NCI-H2171 (cell line): Measurements from ENCODE around the gene ABCG1.
"Not testable (repeated sequence)": the region's sequence is repeated elsewhere in the genome, so short reads cannot be mapped to it uniquely, and the experiment has no call there.

Experiments used
- DNase-seq: peaks from one replicate; lab custom pipeline; 2025; lab: John Stamatoyannopoulos, UW

The ABCG1 gene

DNA sequence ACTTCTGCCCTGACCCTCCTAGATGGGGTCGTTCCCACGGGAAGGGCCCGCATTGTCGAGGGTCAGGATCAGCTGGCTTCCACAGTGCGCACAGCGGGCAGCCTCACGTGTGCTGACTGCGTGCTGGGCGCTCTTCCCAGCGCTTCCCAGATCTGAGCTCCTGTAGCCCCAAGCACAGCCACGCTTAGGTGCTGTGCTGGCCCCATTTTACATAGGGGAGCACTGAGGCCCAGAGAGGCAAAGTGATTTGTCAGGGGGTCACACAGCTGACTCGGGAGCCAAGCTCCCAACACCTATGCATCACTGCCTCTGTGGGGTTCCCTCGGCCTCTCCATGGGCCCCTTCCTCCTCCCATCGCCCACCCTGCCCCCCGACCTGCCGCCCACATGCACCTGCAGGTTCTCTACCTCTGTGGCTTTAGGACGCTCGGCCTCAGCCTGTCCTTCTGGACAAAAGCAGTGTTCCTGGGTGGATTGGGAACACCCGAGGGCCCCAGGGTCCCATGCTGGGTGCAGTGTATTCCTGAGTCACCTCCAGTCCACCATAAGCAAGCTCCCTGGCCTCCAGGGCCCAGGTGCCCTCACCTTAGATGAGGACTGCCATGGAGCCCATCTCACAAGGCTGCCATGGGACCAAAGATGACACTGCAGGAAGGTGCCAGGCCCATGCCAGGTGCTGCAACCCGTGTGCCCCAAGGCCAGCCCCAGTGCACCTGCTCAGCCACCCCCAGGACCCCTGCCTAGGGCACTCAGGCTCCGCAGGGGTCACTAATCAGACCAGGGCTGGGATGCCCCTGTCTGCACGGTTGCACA, 73.0 kb downstream of the ABCG1 start:
- no peak for DNase-seq

DNA sequence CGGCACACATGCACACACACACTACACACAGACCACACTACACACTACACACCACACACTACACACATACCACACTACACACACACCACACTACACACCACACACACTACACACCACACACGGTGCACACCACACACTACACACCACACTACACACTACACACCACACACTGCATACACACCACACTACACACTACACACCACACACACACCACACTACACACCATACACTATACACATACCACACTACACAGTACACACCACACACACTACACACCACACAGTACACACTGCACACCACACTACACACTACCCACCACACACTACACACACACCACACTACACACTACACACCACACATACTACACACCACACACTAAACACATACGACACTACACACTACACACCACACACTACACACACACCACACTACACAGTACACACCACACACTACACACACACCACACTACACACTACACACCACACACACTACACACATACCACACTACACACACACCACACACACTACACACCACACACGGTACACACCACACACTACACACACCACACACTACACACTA, 73.7 kb downstream of the ABCG1 start:
- not testable (repeated sequence) for DNase-seq

DNA sequence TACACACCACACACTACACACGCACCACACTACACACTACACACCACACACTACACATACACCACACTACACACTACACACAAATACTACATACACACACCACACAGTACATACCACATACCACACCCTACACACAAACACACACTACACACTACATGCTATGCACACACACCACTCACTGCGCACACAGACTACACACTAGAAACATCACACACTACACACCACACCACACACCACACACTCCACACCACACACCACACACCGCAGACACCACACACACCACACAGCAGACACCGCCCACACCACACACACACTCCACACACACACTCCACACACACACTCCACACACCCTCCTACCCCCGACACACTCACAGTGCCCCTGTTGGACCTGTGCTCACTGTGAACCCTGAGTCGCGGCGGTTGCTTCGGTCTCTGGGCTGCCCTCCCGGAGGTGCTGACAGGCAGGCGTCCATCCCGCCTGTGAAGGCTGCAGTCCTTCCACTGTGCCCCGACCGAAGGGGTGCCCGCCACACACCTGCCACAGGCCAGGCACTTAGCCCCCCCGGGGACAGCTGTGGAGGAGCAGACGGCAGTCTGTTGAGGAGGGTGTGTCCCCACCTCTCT, 74.8 kb downstream of the ABCG1 start:
- DNase-seq: no peak

DNA sequence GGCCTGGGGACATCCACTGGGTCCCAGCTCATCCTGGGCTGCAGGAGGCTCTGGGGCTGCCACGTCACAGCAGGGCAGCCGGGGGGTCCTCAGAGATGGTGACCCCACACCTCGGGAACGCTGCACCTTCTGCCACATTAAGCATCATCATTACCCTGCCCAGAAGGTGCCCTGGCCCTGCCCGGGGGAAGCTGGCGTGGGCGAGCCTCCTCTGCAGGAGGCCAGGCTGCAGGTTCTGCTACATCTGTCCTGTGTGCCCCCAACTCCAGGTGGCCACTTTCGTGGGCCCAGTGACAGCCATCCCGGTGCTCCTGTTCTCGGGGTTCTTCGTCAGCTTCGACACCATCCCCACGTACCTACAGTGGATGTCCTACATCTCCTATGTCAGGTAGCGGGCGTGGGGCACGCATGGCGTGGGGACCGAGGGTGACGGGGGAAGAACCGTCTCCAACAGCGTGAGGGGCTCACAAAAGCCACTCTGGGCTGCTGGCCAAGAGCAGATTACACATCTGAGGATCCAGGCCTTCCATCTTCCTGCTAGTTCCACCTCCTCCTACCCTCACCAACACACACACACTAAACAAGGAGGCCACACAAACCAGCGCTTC, 75.4 kb downstream of the ABCG1 start:
- DNase-seq: no peak

DNA sequence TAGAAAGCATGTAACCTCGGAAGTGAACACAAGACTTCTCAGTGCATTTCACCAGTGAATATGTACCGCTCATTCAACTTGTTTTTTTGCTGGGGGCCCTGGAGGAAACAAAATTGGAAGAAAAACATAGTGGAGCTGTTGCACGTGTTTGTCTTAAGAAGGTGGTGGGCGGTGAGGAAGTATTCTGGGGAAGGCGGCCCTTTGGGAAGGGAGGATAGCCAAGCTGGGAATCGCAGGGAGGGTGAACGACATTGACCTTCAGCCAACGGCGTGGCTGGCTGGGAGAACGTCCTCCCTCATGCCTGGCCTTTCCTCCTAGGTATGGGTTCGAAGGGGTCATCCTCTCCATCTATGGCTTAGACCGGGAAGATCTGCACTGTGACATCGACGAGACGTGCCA, 76.9 kb downstream of the ABCG1 start:
- no peak for DNase-seq

DNA sequence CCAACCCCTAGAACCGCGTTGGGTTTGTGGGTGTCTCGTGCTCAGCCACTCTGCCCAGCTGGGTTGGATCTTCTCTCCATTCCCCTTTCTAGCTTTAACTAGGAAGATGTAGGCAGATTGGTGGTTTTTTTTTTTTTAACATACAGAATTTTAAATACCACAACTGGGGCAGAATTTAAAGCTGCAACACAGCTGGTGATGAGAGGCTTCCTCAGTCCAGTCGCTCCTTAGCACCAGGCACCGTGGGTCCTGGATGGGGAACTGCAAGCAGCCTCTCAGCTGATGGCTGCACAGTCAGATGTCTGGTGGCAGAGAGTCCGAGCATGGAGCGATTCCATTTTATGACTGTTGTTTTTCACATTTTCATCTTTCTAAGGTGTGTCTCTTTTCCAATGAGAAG, 77.6 kb downstream of the ABCG1 start:
- DNase-seq: no peak

DNA sequence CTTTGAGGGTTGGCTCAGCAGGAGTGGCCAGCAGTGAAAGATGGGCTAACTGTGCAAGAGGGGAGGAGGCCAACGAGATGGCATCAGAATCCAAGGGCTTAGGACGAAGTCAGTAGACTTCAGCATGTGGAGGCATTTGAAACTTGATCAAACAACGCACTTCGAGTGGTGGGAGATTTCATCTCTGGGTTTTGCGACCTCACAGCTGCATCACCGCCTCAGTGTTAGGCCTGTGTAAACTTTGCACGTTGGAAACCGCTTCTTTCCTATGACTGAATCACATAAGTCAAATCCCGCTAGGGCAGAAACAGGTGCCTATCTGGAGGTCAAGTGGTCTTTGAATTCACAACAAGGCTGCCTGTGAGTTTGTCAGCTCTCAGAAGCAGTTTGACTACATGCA, 78.4 kb downstream of the ABCG1 start:
- DNase-seq: no peak

DNA sequence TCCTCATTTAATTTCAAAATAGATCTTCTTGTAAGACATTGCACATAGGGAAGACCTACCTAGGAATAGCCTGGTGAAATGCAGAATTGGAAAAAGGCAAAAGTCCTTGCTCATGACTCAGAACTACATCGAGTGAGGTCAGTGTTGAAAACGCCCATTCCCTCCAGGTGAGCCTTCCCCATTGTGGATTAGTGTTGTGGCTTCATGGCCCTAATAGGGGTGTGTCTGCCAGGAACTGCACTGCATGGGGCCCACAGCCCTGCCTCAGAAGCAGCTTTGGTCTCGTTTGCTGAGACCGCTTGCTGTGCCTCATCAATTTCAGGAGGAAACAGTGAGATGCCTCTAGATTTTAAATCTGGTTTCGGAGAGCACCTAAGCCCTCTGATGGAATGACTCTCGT, 79.3 kb downstream of the ABCG1 start:
- no peak for DNase-seq

DNA sequence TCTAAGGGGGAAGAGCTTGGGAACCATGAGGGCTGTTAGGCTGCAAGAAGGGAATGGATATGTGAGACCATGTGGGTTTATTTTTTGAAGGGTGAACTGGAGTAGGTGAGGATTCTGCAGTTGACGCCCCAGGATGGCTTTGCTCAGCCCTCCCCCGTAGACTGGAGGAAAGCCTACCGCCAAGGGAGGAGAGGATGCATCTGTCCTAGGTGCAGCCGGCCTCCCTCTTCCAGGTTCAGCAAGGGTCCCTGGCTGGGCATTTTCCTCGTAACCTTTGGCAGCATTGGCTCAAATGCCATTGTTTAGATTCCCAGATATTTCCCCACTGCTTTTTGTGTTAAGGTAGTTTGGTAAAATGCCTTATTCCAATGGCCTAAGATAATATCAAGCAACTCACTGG, 79.7 kb downstream of the ABCG1 start:
- no peak for DNase-seq

DNA sequence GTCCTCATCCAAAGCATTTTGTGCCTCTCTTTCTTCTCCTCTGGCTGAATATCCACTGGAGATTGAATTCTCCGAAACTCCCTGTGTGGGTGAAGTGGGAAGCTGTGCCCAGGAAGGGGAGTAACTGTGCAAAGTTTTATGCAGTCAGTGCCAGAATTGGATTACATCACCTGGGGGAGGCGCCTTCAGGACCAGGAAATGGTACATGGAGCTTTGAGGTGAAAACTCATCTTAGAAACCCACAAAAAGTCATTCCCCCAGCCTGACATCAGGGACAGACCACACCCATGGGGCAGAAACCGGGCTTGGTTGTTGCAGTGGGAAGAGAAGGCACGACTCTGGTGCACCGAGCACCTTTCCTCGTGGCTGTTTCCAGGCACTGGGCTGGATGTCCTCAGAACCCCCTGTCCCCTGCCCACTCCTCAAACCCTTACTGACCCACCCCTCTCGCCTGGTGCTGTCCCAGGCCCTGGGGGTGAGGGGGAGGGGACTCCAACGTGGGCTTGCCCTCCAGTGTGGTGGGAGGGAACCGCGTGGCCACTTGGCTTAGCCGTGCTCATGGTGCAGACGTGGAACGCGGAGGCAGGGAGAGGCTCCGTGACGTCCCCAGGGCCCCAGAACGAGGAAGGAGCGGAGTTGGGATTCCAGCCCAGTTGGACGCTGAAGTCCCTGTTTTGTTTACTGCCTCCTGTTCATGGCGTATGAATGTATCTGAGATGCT, 80.5 kb downstream of the ABCG1 start:
- DNase-seq: no peak

DNA sequence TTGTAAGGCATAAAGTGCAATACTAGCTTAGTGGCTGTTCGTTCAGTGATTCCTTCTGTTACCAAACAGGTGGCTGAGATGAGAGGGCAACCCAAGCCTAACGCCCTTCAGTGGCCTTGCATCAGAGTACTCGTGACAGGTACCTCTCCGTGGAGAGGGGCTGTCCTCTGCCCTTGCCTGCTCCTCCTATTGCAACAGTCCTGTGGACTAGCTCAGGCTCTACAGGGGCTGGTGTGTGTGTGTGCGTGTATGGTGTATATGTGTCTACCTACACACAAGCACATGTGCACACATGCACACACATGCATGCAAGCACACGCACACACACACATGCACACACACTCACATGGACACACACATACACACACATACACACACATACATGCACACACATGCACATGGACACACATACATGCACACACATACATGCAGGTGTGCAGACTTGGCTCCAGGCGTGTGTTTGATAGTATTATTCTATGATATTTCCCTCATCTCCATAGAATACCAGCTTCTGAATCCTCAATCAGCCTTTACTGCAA, 81.2 kb downstream of the ABCG1 start:
- no peak for DNase-seq

DNA sequence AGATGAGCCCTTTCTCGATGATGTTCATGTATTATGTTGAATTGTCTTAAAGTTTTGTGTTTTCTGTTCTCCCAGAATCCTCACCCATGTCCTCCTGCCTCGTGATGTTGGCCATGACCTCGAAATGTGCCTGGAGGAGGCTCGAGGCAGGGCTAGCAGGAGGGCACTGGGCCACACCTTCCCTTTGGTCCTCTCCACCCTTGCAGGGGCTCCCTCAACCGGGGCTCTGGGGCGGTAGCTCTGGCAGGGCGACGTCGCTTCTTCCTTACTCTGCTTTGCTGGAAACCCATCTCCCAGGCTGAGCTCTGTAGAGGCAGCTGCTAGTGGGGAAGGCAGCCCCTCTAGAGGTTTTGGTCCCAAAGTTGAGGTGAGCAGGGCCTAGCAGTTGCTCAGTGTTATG, 82.0 kb downstream of the ABCG1 start:
- DNase-seq: no peak

DNA sequence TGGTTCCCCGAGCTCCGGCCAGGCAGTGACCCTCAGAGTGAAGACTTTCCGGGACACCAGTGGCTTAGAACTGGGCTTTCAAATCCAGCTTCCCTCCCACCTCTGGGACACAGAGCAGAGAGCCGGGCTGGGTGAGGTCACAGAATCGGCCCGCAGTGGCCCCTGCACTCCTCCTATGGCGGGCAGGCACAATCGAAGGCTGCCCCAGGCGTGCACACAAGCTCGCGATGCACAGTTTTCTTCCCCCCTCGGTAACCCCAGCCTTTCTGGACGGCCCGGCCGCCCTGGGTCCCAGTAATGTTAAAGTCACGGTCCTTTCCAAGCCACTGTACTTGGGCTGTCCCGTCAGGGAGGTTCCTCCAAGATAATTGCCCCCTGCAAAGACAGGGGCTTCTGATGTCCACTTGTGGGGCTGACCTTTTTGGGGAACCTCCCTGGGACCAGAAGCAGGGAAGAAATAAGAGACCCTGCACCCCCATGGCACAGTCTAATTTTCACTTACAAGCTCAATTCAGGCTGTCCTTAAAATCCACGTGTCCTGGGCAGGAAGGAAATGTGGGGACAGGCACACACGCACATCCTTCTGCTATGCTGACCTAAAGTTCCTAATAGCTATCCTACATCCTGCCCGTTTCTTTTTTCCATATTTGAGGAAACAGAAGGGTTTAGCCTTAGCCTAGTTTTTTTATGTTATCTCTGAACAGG, 82.6 kb downstream of the ABCG1 start:
- DNase-seq: no peak

DNA sequence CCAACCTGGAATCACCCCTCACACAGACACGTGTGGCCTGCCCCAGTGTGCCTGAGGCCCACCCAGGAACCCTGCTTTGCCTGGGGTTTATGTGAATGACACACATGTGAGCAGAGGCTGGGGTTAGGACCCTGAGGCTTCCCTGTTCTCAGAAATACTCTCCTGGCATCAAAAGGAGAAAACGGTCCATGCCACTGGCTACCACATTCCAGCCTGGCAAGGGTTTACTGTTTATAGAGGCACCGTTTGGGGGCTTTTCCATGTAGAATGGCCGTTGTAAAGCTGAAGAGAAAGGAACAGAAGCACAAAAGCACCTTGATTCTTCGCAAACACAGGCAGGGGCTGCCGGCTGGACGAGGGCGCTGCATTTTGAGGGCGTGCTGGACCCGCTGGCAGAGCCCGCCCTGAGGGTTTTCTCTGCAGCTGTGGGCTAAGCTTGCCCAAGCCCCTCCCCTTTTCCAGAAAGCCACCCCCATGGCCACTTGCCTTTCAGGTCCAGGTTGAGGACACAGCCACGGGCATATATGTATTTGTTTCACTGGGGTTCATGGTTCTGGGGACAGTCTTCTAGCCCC, 83.2 kb downstream of the ABCG1 start:
- no peak for DNase-seq

DNA sequence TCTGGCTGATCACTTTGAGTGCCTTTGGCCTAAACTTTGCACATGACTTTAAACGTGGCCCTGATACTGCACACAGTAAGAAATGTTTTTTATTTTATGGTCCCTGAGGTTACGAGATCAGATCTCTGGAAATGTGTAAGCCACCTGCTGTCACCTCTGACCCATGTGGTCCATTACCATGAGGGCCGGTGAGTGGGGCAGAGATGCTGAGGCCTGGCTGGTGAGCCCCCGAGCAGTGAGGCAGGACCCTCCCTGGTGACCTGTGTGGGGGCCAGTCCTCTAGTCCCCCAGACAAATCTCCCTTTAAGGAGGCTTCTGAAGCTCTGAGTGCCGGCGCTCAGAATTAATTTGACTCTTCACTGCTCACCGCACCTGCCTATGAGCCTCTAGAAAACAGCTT, 83.9 kb downstream of the ABCG1 start:
- peak; percentile 9 for DNase-seq

DNA sequence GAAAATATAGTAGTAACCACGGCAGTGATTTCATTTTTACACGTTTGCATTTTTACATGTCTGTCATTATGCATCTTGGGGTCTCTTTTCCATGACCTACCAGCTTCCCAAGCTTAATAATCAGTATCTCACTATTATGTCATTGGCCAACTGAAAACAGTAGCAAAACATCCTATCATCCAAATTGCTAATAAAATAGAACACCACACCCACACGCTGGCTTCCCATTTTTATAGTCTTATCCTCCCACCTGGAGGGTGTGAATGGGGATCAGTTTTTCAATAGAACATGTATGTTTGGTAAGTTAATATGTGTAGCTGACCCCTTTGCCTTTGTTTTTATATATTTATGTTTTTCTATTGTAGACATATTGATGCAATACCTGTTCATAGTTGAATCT, 84.5 kb downstream of the ABCG1 start:
- no peak for DNase-seq

DNA sequence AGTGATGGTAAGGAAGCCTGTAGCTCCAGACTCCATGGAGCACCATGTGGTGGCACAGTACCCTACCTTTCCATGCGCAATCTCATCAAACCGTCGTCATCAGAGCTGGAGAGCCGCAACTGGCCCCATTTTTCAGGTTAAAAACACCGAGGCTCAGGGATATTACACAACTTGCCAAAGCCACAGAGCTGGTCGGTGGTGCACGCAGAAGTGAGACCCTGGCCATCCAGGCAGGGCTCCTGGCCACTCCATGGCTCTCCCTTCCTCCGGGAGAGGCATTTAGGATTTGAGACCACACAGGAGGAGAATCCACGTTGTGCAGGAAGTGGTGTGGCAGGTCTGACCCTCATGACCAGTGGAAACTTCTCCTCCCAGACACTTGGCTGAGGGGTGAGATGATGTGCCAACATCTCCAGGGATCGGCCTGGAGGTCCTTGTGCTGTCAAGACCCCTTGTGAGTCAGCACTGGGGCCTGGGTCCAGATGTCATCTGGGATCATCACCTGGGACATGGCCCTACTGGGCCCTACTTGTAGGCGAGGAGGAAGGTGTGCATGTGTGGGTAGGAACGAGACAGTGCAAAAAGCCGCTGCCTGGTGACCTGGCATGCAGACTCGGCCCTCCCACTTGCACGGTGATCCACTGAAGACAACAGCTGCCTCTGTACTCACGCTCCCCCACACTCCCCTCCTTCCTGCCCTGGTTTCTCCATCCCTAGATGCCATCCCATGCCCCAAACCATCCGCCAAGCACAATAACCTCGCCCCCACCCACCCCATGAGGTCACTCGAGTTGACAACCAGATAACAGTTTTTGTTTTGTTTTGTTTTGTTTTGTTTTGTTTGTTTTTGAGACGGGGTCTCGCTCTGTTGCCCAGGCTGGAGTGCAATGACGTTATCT, 85.9 kb downstream of the ABCG1 start:
- no peak for DNase-seq

DNA sequence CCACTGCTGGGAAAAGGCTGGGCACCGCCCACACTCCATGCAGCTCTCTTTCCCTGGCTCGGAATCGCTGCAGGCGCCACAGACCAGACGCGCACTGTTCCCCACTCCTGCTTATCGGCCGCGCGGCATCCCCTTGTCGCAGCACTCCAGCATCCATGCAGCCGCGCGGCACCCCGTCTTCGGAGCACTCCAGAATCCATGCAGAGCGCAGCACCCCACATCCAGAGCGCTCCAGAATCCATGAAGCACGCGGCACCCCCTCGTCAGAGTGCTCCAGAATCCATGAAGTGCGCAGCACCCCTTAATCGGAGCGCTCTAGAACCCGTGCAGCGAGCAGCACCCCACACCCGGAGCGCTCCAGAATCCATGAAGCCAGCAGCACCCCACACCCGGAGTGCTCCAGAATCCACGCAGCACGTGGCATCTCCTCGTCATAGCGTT, 86.8 kb downstream of the ABCG1 start:
- no peak for DNase-seq

DNA sequence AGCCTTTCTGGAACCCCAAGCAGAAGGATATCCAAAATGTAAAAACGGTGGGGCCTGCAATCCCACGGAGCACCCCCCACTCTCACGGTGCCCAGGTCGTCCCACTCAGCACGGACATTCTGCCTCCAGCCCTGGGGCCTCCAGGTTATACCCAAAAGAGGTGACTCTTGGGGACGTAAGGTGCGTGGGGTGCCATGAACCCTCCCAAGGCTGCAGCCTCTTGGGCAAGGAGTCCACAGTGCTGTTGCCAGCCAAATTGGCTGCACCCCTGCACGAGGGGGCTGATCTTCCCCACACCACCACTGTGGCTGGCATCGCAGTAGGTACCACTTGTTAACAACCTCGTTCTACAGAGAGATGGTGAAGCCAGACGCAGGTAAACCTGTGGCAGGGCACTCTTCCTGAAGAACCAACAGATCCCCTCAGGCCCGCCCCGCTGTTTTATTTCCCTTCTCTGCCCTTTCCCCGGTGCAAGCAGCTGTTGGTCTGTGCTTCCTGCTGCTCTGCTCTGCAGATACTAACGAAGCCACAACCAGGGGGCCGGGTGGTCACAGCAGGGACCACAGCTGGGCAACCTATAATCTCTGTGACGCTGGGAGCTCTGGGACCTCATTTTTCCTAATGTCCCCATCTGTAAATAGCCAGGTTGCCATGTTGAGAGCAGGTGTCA, 87.6 kb downstream of the ABCG1 start:
- peak; percentile 15 for DNase-seq
